ENCODE results near the gene HS6ST2. TPM values are rescaled to one million over a fixed set of nuclear protein-coding genes. Genes with fewer than 3 reads are reported as not detected.

The HS6ST2 gene
- total and polyA plus RNA-seq, 4 donors = under 0.01 to 1.4 (median 0.01) TPM; not detected in 1

DNA sequence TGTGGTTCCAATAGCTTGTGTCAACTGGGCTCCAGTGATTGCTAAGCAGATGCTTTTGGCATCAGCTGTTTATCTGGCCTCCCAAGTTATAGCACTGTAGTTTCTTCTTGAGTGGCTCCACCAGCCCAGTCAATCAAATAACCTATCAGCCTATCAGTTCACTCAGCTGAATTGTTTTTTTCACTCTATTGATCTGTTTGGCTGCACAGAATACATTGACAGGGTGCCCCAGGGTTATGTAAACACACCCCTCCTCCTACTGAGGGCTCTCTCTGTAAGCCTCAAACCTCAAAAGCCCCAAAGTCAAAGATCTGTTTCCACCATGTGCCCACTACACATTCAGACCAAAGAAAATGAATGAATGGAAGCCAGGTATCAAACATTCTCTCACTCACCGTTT, 214.0 kb downstream of the HS6ST2 start (continued):
- TF ChIP-seq, protein P1, sequence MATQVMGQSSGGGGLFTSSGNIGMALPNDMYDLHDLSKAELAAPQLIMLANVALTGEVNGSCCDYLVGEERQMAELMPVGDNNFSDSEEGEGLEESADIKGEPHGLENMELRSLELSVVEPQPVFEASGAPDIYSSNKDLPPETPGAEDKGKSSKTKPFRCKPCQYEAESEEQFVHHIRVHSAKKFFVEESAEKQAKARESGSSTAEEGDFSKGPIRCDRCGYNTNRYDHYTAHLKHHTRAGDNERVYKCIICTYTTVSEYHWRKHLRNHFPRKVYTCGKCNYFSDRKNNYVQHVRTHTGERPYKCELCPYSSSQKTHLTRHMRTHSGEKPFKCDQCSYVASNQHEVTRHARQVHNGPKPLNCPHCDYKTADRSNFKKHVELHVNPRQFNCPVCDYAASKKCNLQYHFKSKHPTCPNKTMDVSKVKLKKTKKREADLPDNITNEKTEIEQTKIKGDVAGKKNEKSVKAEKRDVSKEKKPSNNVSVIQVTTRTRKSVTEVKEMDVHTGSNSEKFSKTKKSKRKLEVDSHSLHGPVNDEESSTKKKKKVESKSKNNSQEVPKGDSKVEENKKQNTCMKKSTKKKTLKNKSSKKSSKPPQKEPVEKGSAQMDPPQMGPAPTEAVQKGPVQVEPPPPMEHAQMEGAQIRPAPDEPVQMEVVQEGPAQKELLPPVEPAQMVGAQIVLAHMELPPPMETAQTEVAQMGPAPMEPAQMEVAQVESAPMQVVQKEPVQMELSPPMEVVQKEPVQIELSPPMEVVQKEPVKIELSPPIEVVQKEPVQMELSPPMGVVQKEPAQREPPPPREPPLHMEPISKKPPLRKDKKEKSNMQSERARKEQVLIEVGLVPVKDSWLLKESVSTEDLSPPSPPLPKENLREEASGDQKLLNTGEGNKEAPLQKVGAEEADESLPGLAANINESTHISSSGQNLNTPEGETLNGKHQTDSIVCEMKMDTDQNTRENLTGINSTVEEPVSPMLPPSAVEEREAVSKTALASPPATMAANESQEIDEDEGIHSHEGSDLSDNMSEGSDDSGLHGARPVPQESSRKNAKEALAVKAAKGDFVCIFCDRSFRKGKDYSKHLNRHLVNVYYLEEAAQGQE (IDR thresholded peaks at IDR 0.05) = no peak

DNA sequence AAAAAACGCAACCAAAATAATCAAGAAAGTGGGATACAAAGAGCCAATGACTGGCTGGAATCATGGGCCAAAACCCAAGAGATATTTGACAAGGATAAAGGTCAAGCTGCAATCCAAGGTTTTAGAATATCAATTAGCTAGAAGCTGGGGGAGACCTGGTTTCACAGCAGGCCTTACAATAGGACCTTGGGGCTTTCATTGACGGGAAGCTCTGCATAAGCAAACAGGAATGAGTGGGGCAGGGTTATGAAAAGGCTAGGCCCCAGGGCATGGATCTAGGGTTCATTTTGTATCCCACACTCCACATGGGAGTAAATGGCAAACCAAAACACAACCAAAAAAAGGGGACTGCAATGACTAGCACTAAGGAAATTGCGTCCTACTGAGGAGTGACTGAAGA, 215.3 kb downstream of the HS6ST2 start:
- H3K4me3 ChIP-seq (ENCODE audit: low read depth in 1 of 3, low read length in 3 of 3) = no peak overlapping the region
- DNase-seq (ENCODE audit: low spot score) = no peak
- TF ChIP-seq, protein P2, sequence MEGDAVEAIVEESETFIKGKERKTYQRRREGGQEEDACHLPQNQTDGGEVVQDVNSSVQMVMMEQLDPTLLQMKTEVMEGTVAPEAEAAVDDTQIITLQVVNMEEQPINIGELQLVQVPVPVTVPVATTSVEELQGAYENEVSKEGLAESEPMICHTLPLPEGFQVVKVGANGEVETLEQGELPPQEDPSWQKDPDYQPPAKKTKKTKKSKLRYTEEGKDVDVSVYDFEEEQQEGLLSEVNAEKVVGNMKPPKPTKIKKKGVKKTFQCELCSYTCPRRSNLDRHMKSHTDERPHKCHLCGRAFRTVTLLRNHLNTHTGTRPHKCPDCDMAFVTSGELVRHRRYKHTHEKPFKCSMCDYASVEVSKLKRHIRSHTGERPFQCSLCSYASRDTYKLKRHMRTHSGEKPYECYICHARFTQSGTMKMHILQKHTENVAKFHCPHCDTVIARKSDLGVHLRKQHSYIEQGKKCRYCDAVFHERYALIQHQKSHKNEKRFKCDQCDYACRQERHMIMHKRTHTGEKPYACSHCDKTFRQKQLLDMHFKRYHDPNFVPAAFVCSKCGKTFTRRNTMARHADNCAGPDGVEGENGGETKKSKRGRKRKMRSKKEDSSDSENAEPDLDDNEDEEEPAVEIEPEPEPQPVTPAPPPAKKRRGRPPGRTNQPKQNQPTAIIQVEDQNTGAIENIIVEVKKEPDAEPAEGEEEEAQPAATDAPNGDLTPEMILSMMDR (IDR thresholded peaks at IDR 0.05; ENCODE audit: low read depth, low read length, missing input control) = no peak
- TF ChIP-seq HNF4A (conservative IDR thresholded peaks at IDR 0.05) (no peak), YY1 (IDR thresholded peaks at IDR 0.05) (no peak), RAD21 (IDR thresholded peaks at IDR 0.05) (no peak), FOXA2 (IDR thresholded peaks at IDR 0.05) (no peak), FOXA1 (IDR thresholded peaks at IDR 0.05) (no peak), EGR1 (IDR thresholded peaks at IDR 0.05; ENCODE audit: low read depth in 2 of 2) (no peak)
- TF ChIP-seq, protein P3, sequence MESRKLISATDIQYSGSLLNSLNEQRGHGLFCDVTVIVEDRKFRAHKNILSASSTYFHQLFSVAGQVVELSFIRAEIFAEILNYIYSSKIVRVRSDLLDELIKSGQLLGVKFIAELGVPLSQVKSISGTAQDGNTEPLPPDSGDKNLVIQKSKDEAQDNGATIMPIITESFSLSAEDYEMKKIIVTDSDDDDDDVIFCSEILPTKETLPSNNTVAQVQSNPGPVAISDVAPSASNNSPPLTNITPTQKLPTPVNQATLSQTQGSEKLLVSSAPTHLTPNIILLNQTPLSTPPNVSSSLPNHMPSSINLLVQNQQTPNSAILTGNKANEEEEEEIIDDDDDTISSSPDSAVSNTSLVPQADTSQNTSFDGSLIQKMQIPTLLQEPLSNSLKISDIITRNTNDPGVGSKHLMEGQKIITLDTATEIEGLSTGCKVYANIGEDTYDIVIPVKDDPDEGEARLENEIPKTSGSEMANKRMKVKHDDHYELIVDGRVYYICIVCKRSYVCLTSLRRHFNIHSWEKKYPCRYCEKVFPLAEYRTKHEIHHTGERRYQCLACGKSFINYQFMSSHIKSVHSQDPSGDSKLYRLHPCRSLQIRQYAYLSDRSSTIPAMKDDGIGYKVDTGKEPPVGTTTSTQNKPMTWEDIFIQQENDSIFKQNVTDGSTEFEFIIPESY (IDR thresholded peaks at IDR 0.05) = no peak
- H3K9ac ChIP-seq (ENCODE audit: low read depth in 1 of 2, low read length in 2 of 2) = no peak overlapping the region
- H3K27me3 ChIP-seq (ENCODE audit: control insufficient read depth in 4 of 4, insufficient read depth in 4 of 4, low read length in 3 of 4) = peaks cover 0 to 6% (median 0%) of the 10 kb centered on the region in 4 donors
- no peak overlapping the region for H3K27ac ChIP-seq (ENCODE audit: low read depth in 1 of 2, low read length in 2 of 2)
- 82% methylated on average over 3 of the region's 3 CpGs for WGBS
- no peaks in the 10 kb centered on the region for H3K36me3 ChIP-seq (ENCODE audit: control insufficient read depth in 4 of 4, insufficient read depth in 3 of 4, low read depth in 1 of 4, low read length in 3 of 4)
- no peaks in the 10 kb centered on the region for H3K4me1 ChIP-seq (ENCODE audit: control insufficient read depth in 4 of 4, insufficient read depth in 4 of 4, low read length in 3 of 4)
- no peaks in the 10 kb centered on the region for H3K9me3 ChIP-seq (ENCODE audit: control insufficient read depth in 4 of 4, low read length in 3 of 4)

DNA sequence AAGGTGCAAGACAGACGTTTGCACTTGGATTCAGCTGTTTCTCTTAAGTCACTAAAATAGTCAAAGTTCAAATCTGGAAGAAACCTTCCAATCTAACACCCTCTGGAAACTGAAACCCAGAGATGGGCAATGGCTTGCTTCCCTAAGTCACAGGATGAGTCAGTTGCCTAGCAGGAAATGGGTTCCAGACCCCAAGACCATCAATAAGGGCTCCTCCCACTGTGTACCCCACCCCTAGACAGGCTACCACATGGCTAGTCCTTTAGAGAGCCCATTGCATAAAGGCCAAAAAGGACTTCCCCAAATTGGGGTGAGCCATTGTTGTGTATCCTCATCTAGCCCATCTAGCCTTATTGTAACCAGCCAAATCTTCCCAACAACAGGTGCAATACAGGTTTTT, 216.2 kb downstream of the HS6ST2 start:
- WGBS = 50% methylated on average over 1 of the region's 1 CpG
- no peaks in the 10 kb centered on the region for H3K36me3 ChIP-seq (ENCODE audit: control insufficient read depth in 4 of 4, insufficient read depth in 3 of 4, low read depth in 1 of 4, low read length in 3 of 4)
- H3K4me3 ChIP-seq (ENCODE audit: low read depth in 1 of 3, low read length in 3 of 3) = no peak overlapping the region
- H3K4me1 ChIP-seq (ENCODE audit: control insufficient read depth in 4 of 4, insufficient read depth in 4 of 4, low read length in 3 of 4) = no peaks in the 10 kb centered on the region
- H3K27me3 ChIP-seq (ENCODE audit: control insufficient read depth in 4 of 4, insufficient read depth in 4 of 4, low read length in 3 of 4) = peaks cover 0 to 6% (median 0%) of the 10 kb centered on the region in 4 donors
- no peak for DNase-seq (ENCODE audit: low spot score)
- no peak overlapping the region for H3K27ac ChIP-seq (ENCODE audit: low read depth in 1 of 2, low read length in 2 of 2)
- H3K9me3 ChIP-seq (ENCODE audit: control insufficient read depth in 4 of 4, low read length in 3 of 4) = no peaks in the 10 kb centered on the region
- no peak overlapping the region for H3K9ac ChIP-seq (ENCODE audit: low read depth in 1 of 2, low read length in 2 of 2)
- no peak for TF ChIP-seq GABPA (IDR thresholded peaks at IDR 0.05 in 1 of 2, conservative IDR thresholded peaks at IDR 0.05 in 1 of 2)
- TF ChIP-seq, protein P3 (IDR thresholded peaks at IDR 0.05) = no peak
- no peak for TF ChIP-seq EGR1 (IDR thresholded peaks at IDR 0.05; ENCODE audit: low read depth in 2 of 2)
- no peak for TF ChIP-seq FOXA2 (IDR thresholded peaks at IDR 0.05)
- TF ChIP-seq RXRA (IDR thresholded peaks at IDR 0.05) = no peak
- TF ChIP-seq RAD21 (IDR thresholded peaks at IDR 0.05) = no peak
- no peak for TF ChIP-seq FOXA1 (IDR thresholded peaks at IDR 0.05)
- TF ChIP-seq TAF1 (conservative IDR thresholded peaks at IDR 0.05) = no peak
- no peak for TF ChIP-seq NR2F2 (IDR thresholded peaks at IDR 0.05)
- no peak for TF ChIP-seq YY1 (IDR thresholded peaks at IDR 0.05)
- TF ChIP-seq, protein P1 (IDR thresholded peaks at IDR 0.05) = no peak
- TF ChIP-seq, protein P4, sequence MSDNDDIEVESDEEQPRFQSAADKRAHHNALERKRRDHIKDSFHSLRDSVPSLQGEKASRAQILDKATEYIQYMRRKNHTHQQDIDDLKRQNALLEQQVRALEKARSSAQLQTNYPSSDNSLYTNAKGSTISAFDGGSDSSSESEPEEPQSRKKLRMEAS (IDR thresholded peaks at IDR 0.05) = no peak
- no peak for TF ChIP-seq SP1 (IDR thresholded peaks at IDR 0.05)
- TF ChIP-seq HNF4A (conservative IDR thresholded peaks at IDR 0.05) = no peak
- no peak for TF ChIP-seq JUND (IDR thresholded peaks at IDR 0.05)
